Stomach (tissue), 4 donors: ENCODE data around the gene ARAP2.

Experiments used
- CTCF ChIP-seq, 7 experiments: fragments of 450-650 bp in 4 of 7; fragments of 200-600 bp in 3 of 7; sonication (generic) in 3 of 7; IDR thresholded peaks; one replicate each; pipeline ENCODE4 v1.5.1; 2016 to 2019; ENCODE audit warnings: antibody characterized with exemption in 7 of 7, control low read depth in 2 of 7, mild to moderate bottlenecking in 1 of 7
- POLR2A ChIP-seq, 4 donors: fragments of 450-650 bp; IDR thresholded peaks; one replicate each; pipeline ENCODE4 v1.6.1; 2016; ENCODE audit warnings: antibody characterized with exemption in 4 of 4, control low read depth in 2 of 4, mild to moderate bottlenecking in 1 of 4, moderate library complexity in 1 of 4
- POLR2AphosphoS5 ChIP-seq, 3 donors: sonication (generic); formaldehyde crosslinking; IDR thresholded peaks; one replicate each; pipeline ENCODE4 v1.6.1; 2016; ENCODE audit warnings: antibody characterized with exemption in 3 of 3

GRCh38 chr4:36237366-36238313 is 6.7 kb downstream of the ARAP2 start:
- TF ChIP-seq CTCF (IDR thresholded peaks at IDR 0.05) (no peak), POLR2AphosphoS5 (IDR thresholded peaks at IDR 0.05) (no peak), POLR2A (IDR thresholded peaks at IDR 0.05) (no peak)
